Heart left ventricle (tissue), 16 donors: ENCODE results near the gene SIMC1. TPM values are rescaled to one million over a fixed set of nuclear protein-coding genes. Genes with fewer than 3 reads are reported as not detected.
"Not testable (repeated sequence)": the region's sequence is repeated elsewhere in the genome, so short reads cannot be mapped to it uniquely, and the experiment has no call there.

Experiments
- ATAC-seq, 4 donors: fragments of 200-7000 bp; cut with Tn5 transposase; one replicate each; pipeline ENCODE4 v1.9.1; 2020 to 2022; ENCODE audit warnings: moderate library complexity in 4 of 4, mild to moderate bottlenecking in 3 of 4, moderate number of reproducible peaks in 1 of 4
- DNase-seq, 5 donors: peaks; one replicate each; pipeline ENCODE4 v3.0.0-alpha.2; 2020
- H3K27ac ChIP-seq, 12 donors: fragments of 200-600 bp; sonication (generic) in 4 of 12; one replicate each; pipeline versions ENCODE4 v1.5.0 to v1.8.0; 2016 to 2022; ENCODE audit warnings: mild to moderate bottlenecking in 2 of 12
- H3K27me3 ChIP-seq, 9 donors: fragments of 200-600 bp; sonication (generic) in 2 of 9; one replicate each; pipeline versions ENCODE4 v1.5.1 to v1.8.0; 2016 to 2022; ENCODE audit warnings: mild to moderate bottlenecking in 3 of 9
- H3K36me3 ChIP-seq, 9 donors: fragments of 200-600 bp; sonication (generic) in 2 of 9; one replicate each; pipeline versions ENCODE4 v1.5.0 to v1.8.0; 2018 to 2022; ENCODE audit warnings: mild to moderate bottlenecking in 2 of 9
- H3K4me1 ChIP-seq, 12 donors: fragments of 200-600 bp; sonication (generic) in 4 of 12; one replicate each; pipeline versions ENCODE4 v1.5.0 to v1.8.0; 2016 to 2022; ENCODE audit warnings: mild to moderate bottlenecking in 3 of 12
- H3K4me3 ChIP-seq, 12 donors: fragments of 200-600 bp; sonication (generic) in 4 of 12; one replicate each; pipeline versions ENCODE4 v1.5.0 to v1.8.0; 2017 to 2022; ENCODE audit warnings: mild to moderate bottlenecking in 9 of 12, moderate library complexity in 4 of 12
- H3K9me3 ChIP-seq, 12 donors: fragments of 200-600 bp; sonication (generic) in 4 of 12; one replicate each; pipeline versions ENCODE4 v1.5.0 to v1.8.0; 2016 to 2022; ENCODE audit warnings: mild to moderate bottlenecking in 1 of 12
- POLR2A ChIP-seq, 2 donors: fragments of 450-650 bp; IDR thresholded peaks; one replicate each; pipeline ENCODE4 v1.6.1; 2017; ENCODE audit warnings: antibody characterized with exemption in 2 of 2, mild to moderate bottlenecking in 2 of 2, moderate library complexity in 2 of 2
- WGBS, 4 donors: extraction: QIAGEN DNeasy Blood & Tissue Kit in 2 of 4; methylation state at CpG; one replicate each; pipeline versions ENCODE4 v1.1.5 to v1.1.7; 2013 to 2018; 5-methylcytosine and 5-hydroxymethylcytosine counted together
- intact Hi-C, 10 donors: fragments of 100-400 bp; cut with DNase I; formaldehyde crosslinking; loops; one replicate each; pipeline versions ENCODE4 v1.11.1 to v1.14.2; 2022
- long read RNA-seq, 3 donors: library from polyadenylated mRNA; unstranded; transcript quantifications; one replicate each; pipeline ENCODE4 v2.0.0, GENCODE V29; 2020 to 2021
- polyA plus RNA-seq, 2 donors: library from polyadenylated mRNA; stranded (reverse); fragments of 200-250 nt; gene quantifications; one replicate each; pipeline ENCODE4 v1.2.3, GENCODE V29; 2013
- total RNA-seq, 9 donors: library from RNA; depleted of rRNA in 2 of 9; stranded (reverse); fragments of >200 nt in 2 of 9; fragmentation: NEBNext Ultra II Directional in 3 of 9; extraction: Animal tissue kit (Norgen Biotek cat#: 25700) in 3 of 9; gene quantifications; one replicate each; pipeline versions ENCODE4 v1.1.0 to v1.2.4, GENCODE V29; 2016 to 2023
- TF ChIP-seq, protein P1 (sequence below), 12 donors: fragments of 200-600 bp; sonication (generic) in 4 of 12; IDR thresholded peaks; one replicate each; pipeline versions ENCODE4 v1.5.0 to v1.8.0; 2018 to 2022; ENCODE audit warnings: antibody characterized with exemption in 12 of 12, mild to moderate bottlenecking in 5 of 12
- donor health status: ischemic (EF 13 %, LVEDD 7.1; RV severe dilation, severe dysfunction).
- donor health status: healthy with polysubstance abuse.
- donor health status: DM: no; HTN: yes; CAD: no.
- donor health status: DM: no; HTN: no; CAD: no.
- donor health status: ischemic (EF 25% LVEDD 6.9; RV normal size, moderate dysfunction).
- donor health status: ischemic (EF 25% LVEDD 5.7; RV mildly dilated, moderate dysfunction).
- donor health status: healthy.
- donor health status: DM: yes; HTN: yes; CAD: no.
- donor health status: ischemic (EF 35%, LVEDD 5.7; RV mildly dilated, moderate dysfunction).
- donor health status: nonischemic (EF 11% LVEDD 7.7; RV severe dilation, severe dysfunction).
- donor health status: DM: yes; HTN: yes; CAD: no.
- donor health status: PGD.
- donor health status: ischemic (EF 29% LVEDD 5.4; RV normal size, mild dysfunction).
- donor health status: nonischemic (EF 23%, LVEDD 6.1; RV moderate dilation, normal function).

Gene SIMC1
- total RNA-seq, result 1 to 10 TPM; 2.8 to 9.0 (median 6.1) TPM
- 1 to 10 TPM; 2.2 to 2.6 TPM for polyA plus RNA-seq
- long read RNA-seq, donor 1, partial matches to known transcripts, result 1 of 4 reads
- long read RNA-seq, donor 1, other reads (novel, unspliced or antisense), result 2 of 4 reads
- long read RNA-seq, donor 2, partial matches to known transcripts, result 3 of 8 reads
- long read RNA-seq, donor 2, other reads (novel, unspliced or antisense), result 1 of 8 reads
- long read RNA-seq, donor 3, partial matches to known transcripts, result 4 of 5 reads
- long read RNA-seq, donor 3, other reads (novel, unspliced or antisense), result 0 of 5 reads

DNA sequence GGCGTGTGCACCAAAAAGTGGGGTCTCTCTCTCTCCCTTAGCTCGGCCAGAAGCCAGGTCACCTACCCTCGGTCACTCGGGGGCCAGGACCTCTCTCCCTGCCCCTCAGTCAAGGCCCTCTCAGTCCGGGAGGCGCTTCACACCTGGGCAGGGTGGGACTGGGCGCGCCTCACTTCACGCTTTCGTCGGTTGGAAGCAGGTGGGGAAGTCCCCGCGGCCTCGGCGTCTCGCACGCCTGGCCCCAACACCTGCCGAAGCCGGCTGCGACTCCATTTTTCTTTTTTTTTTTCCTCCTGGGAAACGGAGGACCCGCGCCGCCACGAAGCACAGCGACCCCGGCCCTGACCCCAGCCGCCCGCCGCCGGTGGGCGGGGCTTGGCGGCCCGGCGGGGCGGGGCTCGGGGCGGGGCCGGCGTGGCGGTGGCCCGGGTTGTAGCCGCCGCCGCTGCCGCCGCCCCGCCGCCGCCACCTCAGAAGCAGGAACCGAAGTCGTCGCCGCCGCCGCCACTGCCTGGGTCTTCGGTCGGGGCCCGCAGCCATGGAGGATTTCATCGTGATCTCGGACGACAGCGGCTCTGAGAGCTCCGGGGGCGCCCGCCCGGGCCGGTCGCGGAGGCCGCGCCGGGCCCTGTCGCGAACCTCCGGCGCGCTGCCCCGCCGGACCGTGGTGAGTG is at the start of gene SIMC1:
TSS of gene SIMC1 (plus strand) at position 454 of the 674 bp plus-strand sequence. CDS start at position 539, 85 bp downstream.
- H3K27me3 ChIP-seq, intact Hi-C loops, H3K9me3 ChIP-seq, H3K36me3 ChIP-seq, H3K27ac ChIP-seq, H3K4me1 ChIP-seq: not testable (repeated sequence)
- DNase-seq (peak; percentile 15 to 61 (median 31)), ATAC-seq (peak; percentile 58 to 92 (median 82))
- WGBS, 4 donors, result 0 to 42% (median 5%) methylated on average over 10 to 72 of the region's 81 CpGs
- peak within 1 kb of the TSS in 11 of 12 donors; percentile 35 to 71 (median 56) for H3K4me3 ChIP-seq

DNA sequence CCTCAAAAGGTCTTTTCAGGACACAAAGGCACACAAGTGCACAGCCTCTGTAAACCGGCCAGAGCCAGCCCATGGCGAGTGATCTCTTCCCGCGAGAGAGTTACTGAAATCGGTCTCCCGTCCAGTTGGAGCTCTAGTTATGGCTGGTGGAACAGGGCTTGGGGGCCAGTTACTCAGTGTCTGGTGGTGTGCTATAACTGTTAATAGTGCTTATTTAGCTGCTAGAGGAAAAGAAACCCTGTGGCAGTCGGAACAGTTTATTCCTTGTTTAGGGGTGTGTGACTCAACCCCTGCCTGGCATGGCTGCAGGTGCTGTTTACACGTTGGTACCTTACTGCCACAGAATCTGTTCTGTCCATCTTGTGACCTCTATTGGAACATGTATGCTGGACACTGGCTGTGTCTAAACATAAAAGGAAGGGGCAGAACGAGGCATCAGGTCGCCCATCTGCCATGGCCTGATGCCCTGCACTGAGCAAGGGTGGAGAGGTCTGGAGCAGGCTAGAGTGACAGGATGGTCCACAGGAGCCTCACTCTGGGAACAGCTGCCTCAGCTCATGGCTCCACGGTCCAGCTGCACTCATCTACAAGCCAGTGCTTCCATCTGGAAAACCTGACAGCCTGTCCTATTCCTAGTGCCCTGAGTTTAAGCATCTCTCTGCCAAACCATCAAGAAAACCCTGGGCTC is 49.6 kb upstream of the SIMC1 start:
- WGBS, 4 donors, result 78 to 90% (median 83%) methylated on average over 11 of the region's 11 CpGs
- Histone ChIP-seq H3K9me3 (no peaks in the 10 kb centered on the region), H3K4me3 (no peak overlapping the region), H3K27ac (no peak overlapping the region), H3K4me1 (no peaks in the 10 kb centered on the region), H3K36me3 (no peaks in the 10 kb centered on the region), H3K27me3 (peaks cover 0 to 21% (median 7%) of the 10 kb centered on the region in 9 donors)
- ATAC-seq, result no peak
- DNase-seq, result no peak
- intact Hi-C loops, result no loop called here
- TF ChIP-seq, protein P1, sequence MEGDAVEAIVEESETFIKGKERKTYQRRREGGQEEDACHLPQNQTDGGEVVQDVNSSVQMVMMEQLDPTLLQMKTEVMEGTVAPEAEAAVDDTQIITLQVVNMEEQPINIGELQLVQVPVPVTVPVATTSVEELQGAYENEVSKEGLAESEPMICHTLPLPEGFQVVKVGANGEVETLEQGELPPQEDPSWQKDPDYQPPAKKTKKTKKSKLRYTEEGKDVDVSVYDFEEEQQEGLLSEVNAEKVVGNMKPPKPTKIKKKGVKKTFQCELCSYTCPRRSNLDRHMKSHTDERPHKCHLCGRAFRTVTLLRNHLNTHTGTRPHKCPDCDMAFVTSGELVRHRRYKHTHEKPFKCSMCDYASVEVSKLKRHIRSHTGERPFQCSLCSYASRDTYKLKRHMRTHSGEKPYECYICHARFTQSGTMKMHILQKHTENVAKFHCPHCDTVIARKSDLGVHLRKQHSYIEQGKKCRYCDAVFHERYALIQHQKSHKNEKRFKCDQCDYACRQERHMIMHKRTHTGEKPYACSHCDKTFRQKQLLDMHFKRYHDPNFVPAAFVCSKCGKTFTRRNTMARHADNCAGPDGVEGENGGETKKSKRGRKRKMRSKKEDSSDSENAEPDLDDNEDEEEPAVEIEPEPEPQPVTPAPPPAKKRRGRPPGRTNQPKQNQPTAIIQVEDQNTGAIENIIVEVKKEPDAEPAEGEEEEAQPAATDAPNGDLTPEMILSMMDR (IDR thresholded peaks at IDR 0.05), result no peak
- no peak for TF ChIP-seq POLR2A (IDR thresholded peaks at IDR 0.05)

DNA sequence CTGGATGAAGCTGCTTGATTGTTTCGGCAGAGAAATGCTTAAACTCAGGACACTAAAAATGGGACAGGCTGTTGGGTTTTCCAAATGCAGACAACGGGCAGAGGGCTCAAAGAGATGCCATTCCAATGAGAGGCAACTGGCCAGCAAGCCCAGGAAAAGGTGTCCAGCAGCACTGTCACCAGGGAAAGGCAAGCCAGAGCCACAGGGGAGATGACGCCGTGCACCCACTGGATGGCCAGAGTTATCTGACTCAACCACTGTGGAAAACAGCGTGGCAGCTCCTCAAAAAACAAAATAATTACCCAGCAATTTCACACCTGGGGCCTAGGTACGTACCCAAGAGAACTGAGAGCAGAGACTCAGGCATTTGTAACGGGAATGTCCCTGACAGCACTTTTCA is 48.4 kb upstream of the SIMC1 start:
- DNase-seq, result no peak
- 64 to 71% (median 69%) methylated on average over 7 of the region's 7 CpGs for WGBS, 4 donors
- no peaks in the 10 kb centered on the region for H3K36me3 ChIP-seq
- no peak overlapping the region for H3K27ac ChIP-seq
- peaks cover 0 to 27% (median 7%) of the 10 kb centered on the region in 9 donors for H3K27me3 ChIP-seq
- ATAC-seq, result no peak
- H3K4me1 ChIP-seq, result peaks cover 0 to 5% (median 0%) of the 10 kb centered on the region in 12 donors
- no peak overlapping the region for H3K4me3 ChIP-seq
- no peaks in the 10 kb centered on the region for H3K9me3 ChIP-seq
- TF ChIP-seq, protein P1 (IDR thresholded peaks at IDR 0.05), result no peak
- intact Hi-C loops, result no loop called here

DNA sequence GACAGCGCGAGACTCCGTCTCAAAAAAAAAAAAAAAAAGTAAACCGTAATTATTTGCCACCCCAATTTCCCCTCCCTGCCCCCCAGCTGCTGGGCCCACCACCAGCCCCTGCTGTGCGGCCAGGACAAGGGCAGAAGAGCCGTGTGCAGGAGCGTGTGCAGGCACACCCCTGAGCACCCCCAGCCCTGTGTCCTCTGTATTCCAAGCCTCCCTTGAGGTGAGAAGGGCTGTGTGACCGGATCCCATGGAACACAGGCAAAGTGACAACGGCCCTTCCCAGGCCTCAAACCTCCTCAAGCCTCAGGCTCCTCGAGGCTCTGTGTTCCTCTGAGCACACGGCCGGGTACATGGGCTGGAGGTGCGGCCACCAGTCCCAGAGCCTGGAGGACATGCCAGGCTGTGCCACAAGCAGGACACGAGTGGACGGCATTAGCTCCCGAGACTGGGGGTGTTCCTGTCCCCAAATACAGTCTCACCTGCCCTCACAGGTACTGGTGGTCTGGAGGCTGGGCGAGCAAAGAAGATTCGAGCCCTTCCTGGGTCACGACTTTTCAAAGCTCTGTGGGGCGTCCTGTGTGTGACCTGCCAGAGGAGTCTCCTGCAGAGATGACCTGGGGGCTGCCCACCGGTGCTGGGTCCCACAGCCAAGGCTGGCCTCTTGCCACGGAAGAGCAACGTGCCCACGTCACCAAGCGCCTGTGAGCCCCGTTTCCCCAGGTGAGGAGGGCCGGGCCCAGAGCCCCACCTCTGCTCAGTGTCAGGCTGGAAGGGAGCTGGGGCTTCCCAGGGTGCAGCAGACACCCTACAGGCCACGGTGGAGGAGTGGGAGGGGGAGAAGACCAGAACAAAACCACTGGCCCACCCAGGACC is 47.1 kb upstream of the SIMC1 start:
- no peak for ATAC-seq
- intact Hi-C loops, result no loop called here
- no peak for DNase-seq
- Histone ChIP-seq H3K4me3 (no peak overlapping the region), H3K9me3 (no peaks in the 10 kb centered on the region), H3K27me3 (peaks cover 0 to 27% (median 7%) of the 10 kb centered on the region in 9 donors), H3K27ac (no peak overlapping the region), H3K4me1 (peaks cover 0 to 5% (median 0%) of the 10 kb centered on the region in 12 donors), H3K36me3 (no peaks in the 10 kb centered on the region)
- 76 to 84% (median 79%) methylated on average over 25 to 28 of the region's 28 CpGs for WGBS, 4 donors
- TF ChIP-seq, protein P1 (IDR thresholded peaks at IDR 0.05), result no peak
- no peak for TF ChIP-seq POLR2A (IDR thresholded peaks at IDR 0.05)
